Vagina (tissue), 2 donors: ENCODE results near the gene EPC2.

Source experiments
- CTCF ChIP-seq, 3 experiments: fragments of 450-650 bp in 2 of 3; fragments of 200-600 bp in 1 of 3; sonication (generic) in 1 of 3; IDR thresholded peaks; one replicate each; pipeline ENCODE4 v1.5.1; 2017 to 2019; ENCODE audit warnings: antibody characterized with exemption in 3 of 3, mild to moderate bottlenecking in 2 of 3, moderate library complexity in 2 of 3
- POLR2A ChIP-seq, 2 donors: fragments of 450-650 bp; IDR thresholded peaks; one replicate each; pipeline ENCODE4 v1.6.1; 2017; ENCODE audit warnings: antibody characterized with exemption in 2 of 2, mild to moderate bottlenecking in 2 of 2, moderate library complexity in 2 of 2

GRCh38 chr2:148802448-148803220, 158.1 kb downstream of the EPC2 start:
- TF ChIP-seq CTCF (IDR thresholded peaks at IDR 0.05) (no peak), POLR2A (IDR thresholded peaks at IDR 0.05) (no peak)
